IMR-90 (cell line): ENCODE measurements around the gene IFT81. TPM values are rescaled to one million over a fixed set of nuclear protein-coding genes. Genes with fewer than 3 reads are reported as not detected.

Experiments used
- ATAC-seq: fragments of 200-7000 bp; cut with Tn5 transposase; 2 replicates; pipeline ENCODE4 v1.9.1; 2020; ENCODE audit warnings: low read depth, mild to moderate bottlenecking, moderate library complexity
- BruUV-seq: library from RNA; stranded (reverse); fragments of 400-500 nt; replicated peaks from 2 replicates; lab custom pipeline; 2021; lab: Mats Ljungman, UMichigan
- CTCF ChIA-PET: fragments of 300-600 bp; formaldehyde crosslinking; extraction: SDS; loops from one replicate; lab custom pipeline; 2021; ENCODE audit warnings: antibody characterized with exemption; lab: Yijun Ruan, JAX
- POLR2A ChIA-PET: fragments of 300-600 bp; sonication (Branson Sonifier 250); formaldehyde crosslinking; loops from one replicate; lab custom pipeline; 2022; ENCODE audit warnings: antibody characterized with exemption; ENCODE audit not compliant: unreplicated experiment; lab: Charles Lee
- DNase-seq: peaks from one replicate; pipeline ENCODE4 v3.0.0; 2013
- H2AFZ ChIP-seq: replicated peaks from 2 replicates; pipeline ENCODE3; 2013; ENCODE audit warnings: low read length, mild to moderate bottlenecking; ENCODE audit not compliant: poor library complexity
- H2AK5ac ChIP-seq: 2 replicates; pipeline ENCODE4 v1.6.1; 2013; ENCODE audit warnings: low read depth, low read length, inconsistent platforms
- H2AK9ac ChIP-seq: replicated peaks from 2 replicates; pipeline ENCODE3; 2013; ENCODE audit warnings: mild to moderate bottlenecking, low read depth, low read length, moderate library complexity; ENCODE audit not compliant: poor library complexity
- H2BK120ac ChIP-seq: 2 replicates; pipeline ENCODE4 v1.6.1; 2013; ENCODE audit warnings: low read depth, low read length, inconsistent platforms
- H2BK15ac ChIP-seq: 3 replicates; pipeline ENCODE4 v1.6.1; 2013; ENCODE audit warnings: low read depth, low read length, inconsistent platforms
- H2BK20ac ChIP-seq: 2 replicates; pipeline ENCODE4 v1.6.1; 2013; ENCODE audit warnings: low read depth, mild to moderate bottlenecking, inconsistent platforms, low read length, moderate library complexity
- H2BK5ac ChIP-seq: 2 replicates; pipeline ENCODE4 v1.6.1; 2013; ENCODE audit warnings: mild to moderate bottlenecking, low read depth, low read length, inconsistent platforms; ENCODE audit not compliant: poor library complexity, severe bottlenecking
- H3K14ac ChIP-seq: replicated peaks from 2 replicates; pipeline ENCODE4 v1.6.1; 2013; ENCODE audit warnings: low read depth, low read length, inconsistent platforms
- H3K18ac ChIP-seq: 2 replicates; pipeline ENCODE4 v1.6.1; 2013; ENCODE audit warnings: low read depth, low read length, control low read depth
- H3K23ac ChIP-seq: 2 replicates; pipeline ENCODE4 v1.6.1; 2013; ENCODE audit warnings: low read depth, low read length, inconsistent platforms
- H3K27ac ChIP-seq: 2 replicates; pipeline ENCODE4 v1.5.1; 2013; ENCODE audit warnings: mild to moderate bottlenecking, control low read depth, low read length; ENCODE audit not compliant: insufficient read depth
- H3K27me3 ChIP-seq: 2 replicates; pipeline ENCODE4 v1.6.1; 2013; ENCODE audit warnings: low read length; ENCODE audit not compliant: control insufficient read depth, insufficient read depth
- H3K36me3 ChIP-seq: 2 replicates; pipeline ENCODE4 v1.6.1; 2013; ENCODE audit warnings: low read length, mixed read lengths; ENCODE audit not compliant: control insufficient read depth, insufficient read depth
- H3K4ac ChIP-seq: 2 replicates; pipeline ENCODE4 v1.6.1; 2013; ENCODE audit warnings: low read depth, low read length, inconsistent platforms
- H3K4me1 ChIP-seq: 2 replicates; pipeline ENCODE4 v1.6.1; 2013; ENCODE audit warnings: low read length, mixed read lengths; ENCODE audit not compliant: control insufficient read depth, insufficient read depth
- H3K4me2 ChIP-seq: 2 replicates; pipeline ENCODE4 v1.6.1; 2013; ENCODE audit warnings: low read depth, mild to moderate bottlenecking, control low read depth, low read length, moderate library complexity
- H3K4me3 ChIP-seq: 2 replicates; pipeline ENCODE4 v1.5.1; 2013; ENCODE audit warnings: low read depth, mild to moderate bottlenecking, control low read depth, low read length, moderate library complexity; ENCODE audit not compliant: insufficient read depth
- H3K56ac ChIP-seq: 2 replicates; pipeline ENCODE4 v1.6.1; 2013; ENCODE audit warnings: low read length, inconsistent platforms; ENCODE audit not compliant: insufficient read depth; ENCODE audit errors: extremely low read depth
- H3K79me1 ChIP-seq, 2 experiments: 2 replicates each; pipeline ENCODE4 v1.6.1; 2013; ENCODE audit warnings: low read length in 2 of 2, inconsistent platforms in 1 of 2, low read depth in 1 of 2
- H3K9ac ChIP-seq: 2 replicates; pipeline ENCODE4 v1.6.1; 2013; ENCODE audit warnings: low read depth, low read length, control low read depth
- H3K9me1 ChIP-seq: 2 replicates; pipeline ENCODE4 v1.6.1; 2013; ENCODE audit warnings: low read length, inconsistent platforms; ENCODE audit not compliant: insufficient read depth
- H3K9me3 ChIP-seq: 2 replicates; pipeline ENCODE4 v1.6.1; 2013; ENCODE audit warnings: low read length; ENCODE audit not compliant: control insufficient read depth, insufficient read depth
- H4K20me1 ChIP-seq: 2 replicates; pipeline ENCODE4 v1.6.1; 2013; ENCODE audit warnings: low read length, inconsistent platforms; ENCODE audit not compliant: insufficient read depth
- H4K5ac ChIP-seq: 2 replicates; pipeline ENCODE4 v1.6.1; 2013; ENCODE audit warnings: mild to moderate bottlenecking, low read depth, low read length, control low read depth
- H4K8ac ChIP-seq, 2 experiments: 2 replicates each; pipeline ENCODE4 v1.6.1; 2013; ENCODE audit warnings: low read depth in 2 of 2, low read length in 2 of 2, control low read depth in 1 of 2, inconsistent platforms in 1 of 2
- H4K91ac ChIP-seq: 2 replicates; pipeline ENCODE4 v1.6.1; 2013; ENCODE audit warnings: low read depth, low read length, inconsistent platforms; ENCODE audit not compliant: insufficient read depth
- BHLHE40 ChIP-seq: fragments of 150-350 bp; IDR thresholded peaks from 2 replicates; pipeline ENCODE4 v1.6.1; 2016; ENCODE audit warnings: mild to moderate bottlenecking, low read depth, low read length
- CEBPB ChIP-seq: IDR thresholded peaks from 2 replicates; pipeline ENCODE4 v1.6.1; 2012; ENCODE audit warnings: low read depth, low read length, improper control_type of control experiment
- CHD1 ChIP-seq: IDR thresholded peaks from 2 replicates; pipeline ENCODE4 v1.6.1; 2012; ENCODE audit warnings: low read depth, low read length, improper control_type of control experiment
- FOS ChIP-seq: fragments of 150-350 bp; IDR thresholded peaks from 2 replicates; pipeline ENCODE4 v1.6.1; 2016; ENCODE audit warnings: low read depth, low read length
- MAFK ChIP-seq: IDR thresholded peaks from 2 replicates; pipeline ENCODE4 v1.6.1; 2012; ENCODE audit warnings: low read depth, low read length, improper control_type of control experiment
- MAZ ChIP-seq: IDR thresholded peaks from 2 replicates; pipeline ENCODE4 v1.6.1; 2012; ENCODE audit warnings: low read depth, mild to moderate bottlenecking, low read length, improper control_type of control experiment, moderate library complexity, borderline replicate concordance
- MXI1 ChIP-seq: IDR thresholded peaks from 2 replicates; pipeline ENCODE4 v1.6.1; 2012; ENCODE audit warnings: low read depth, mild to moderate bottlenecking, low read length, moderate library complexity, borderline replicate concordance
- NFE2L2 ChIP-seq: fragments of 150-350 bp; IDR thresholded peaks from 2 replicates; pipeline ENCODE4 v1.6.1; 2016; ENCODE audit warnings: low read depth, mild to moderate bottlenecking, low read length
- POLR2A ChIP-seq: IDR thresholded peaks from 2 replicates; pipeline ENCODE4 v1.6.1; 2012; ENCODE audit warnings: mild to moderate bottlenecking, low read depth, low read length
- RAD21 ChIP-seq: IDR thresholded peaks from 2 replicates; pipeline ENCODE4 v1.6.1; 2012; ENCODE audit warnings: low read length, improper control_type of control experiment
- RCOR1 ChIP-seq: IDR thresholded peaks from 2 replicates; pipeline ENCODE4 v1.6.1; 2012; ENCODE audit warnings: mild to moderate bottlenecking, low read length, improper control_type of control experiment; ENCODE audit not compliant: insufficient replicate concordance
- RFX5 ChIP-seq: IDR thresholded peaks from 2 replicates; pipeline ENCODE4 v1.8.0; 2012; ENCODE audit warnings: low read depth, mild to moderate bottlenecking, low read length, moderate library complexity
- SMC3 ChIP-seq: fragments of 150-350 bp; IDR thresholded peaks from 2 replicates; pipeline ENCODE4 v1.6.1; 2016; ENCODE audit warnings: low read depth, mild to moderate bottlenecking, antibody characterized with exemption, low read length, moderate library complexity
- dilution Hi-C: fragments of 300-500 bp; cut with HindIII; formaldehyde crosslinking; loops from one replicate; pipeline ENCODE4 v1.14.3; 2018; ENCODE audit warnings: low sequenced_read_pairs; ENCODE audit not compliant: unreplicated experiment
- in situ Hi-C: fragments of 300-500 bp; cut with MboI; formaldehyde crosslinking; loops from 3 replicates; pipeline ENCODE4 v1.14.3; 2019; ENCODE audit warnings: low sequenced_read_pairs, inconsistent platforms, mixed read lengths
- intact Hi-C: fragments of 100-400 bp; cut with micrococcal nuclease; formaldehyde crosslinking; loops from 2 replicates; pipeline ENCODE4 v1.10.0; 2022
- polyA plus RNA-seq, 3 experiments: library from polyadenylated mRNA; depleted of rRNA; stranded (reverse); fragments of >200 nt; gene quantifications; 2 replicates each; pipeline ENCODE4 v1.2.3, GENCODE V29; 2012; ENCODE audit warnings: low replicate concordance in 1 of 3
- total RNA-seq: library from RNA; depleted of rRNA; stranded (reverse); fragments of >200 nt; gene quantifications from 2 replicates; pipeline ENCODE4 v1.2.3, GENCODE V29; 2012
- TF ChIP-seq, protein P1 (sequence below): conservative IDR thresholded peaks from 2 replicates; pipeline ENCODE4 v1.5.1; 2012; ENCODE audit warnings: mild to moderate bottlenecking, low read depth, low read length, improper control_type of control experiment
- TF ChIP-seq, protein P2 (sequence below): fragments of 150-350 bp; IDR thresholded peaks from 2 replicates; pipeline ENCODE4 v1.6.1; 2016; ENCODE audit warnings: low read depth, mild to moderate bottlenecking, low read length, moderate library complexity, borderline replicate concordance
- TF ChIP-seq, protein P3 (sequence below): fragments of 150-350 bp; IDR thresholded peaks from 2 replicates; pipeline ENCODE4 v1.6.1; 2017; ENCODE audit warnings: mild to moderate bottlenecking, antibody characterized with exemption, low read length, low read depth

Gene IFT81
- total and polyA plus RNA-seq, 2 of the 4 experiments (the other 2 are of a cell fraction) = 6.1 to 8.1 TPM

DNA sequence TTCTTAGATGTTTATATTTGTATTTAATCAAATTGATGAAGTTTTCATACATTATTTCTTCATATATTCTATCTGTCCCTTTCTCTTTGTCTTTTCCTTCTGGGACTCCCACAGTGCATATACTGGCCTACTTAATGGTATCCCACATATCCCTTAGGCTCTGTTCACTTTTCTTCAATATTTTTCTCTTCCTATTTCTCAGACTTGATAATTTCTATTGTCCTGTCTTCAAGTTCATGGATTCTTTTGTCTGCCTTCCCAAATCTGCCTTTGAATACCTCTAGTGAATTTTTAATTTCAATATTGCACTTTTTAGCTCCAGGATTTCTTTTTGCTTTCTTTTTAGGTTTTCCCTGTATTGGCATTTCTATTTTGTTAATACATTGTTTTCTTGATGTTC lies 33.4 kb downstream of the IFT81 start:
- Histone ChIP-seq H3K18ac (no peak overlapping the region), H4K20me1 (no peaks in the 10 kb centered on the region; the same call in 1 of the 2 replicates), H3K4ac (no peak overlapping the region), H3K9me1 (peaks cover 4% of the 10 kb centered on the region), H3K23ac (no peak overlapping the region), H3K79me1 (peaks cover 0 to 9% of the 10 kb centered on the region in 2 experiments; a peak in 2 of 4 replicates), H3K36me3 (peaks cover 26% of the 10 kb centered on the region), H2BK5ac (no peak overlapping the region), H3K27ac (no peak overlapping the region), H3K4me1 (no peaks in the 10 kb centered on the region), H2BK120ac (no peak overlapping the region), H3K9me3 (peaks cover 12% of the 10 kb centered on the region), H4K5ac (no peak overlapping the region), H3K14ac (no peak overlapping the region), H3K27me3 (no peaks in the 10 kb centered on the region), H2AK5ac (no peak overlapping the region), H4K91ac (no peak overlapping the region), H3K56ac (no peak overlapping the region), H3K9ac (no peak overlapping the region), H4K8ac (no peak overlapping the region), H3K4me3 (no peak overlapping the region), H2BK20ac (no peak overlapping the region), H2AFZ (no peak overlapping the region), H2AK9ac (no peak overlapping the region), H3K4me2 (no peak overlapping the region), H2BK15ac (no peak overlapping the region)
- in situ Hi-C loops (no loop called here), intact Hi-C loops (no loop called here), dilution Hi-C loops (no loop called here)
- ATAC-seq = no peak
- POLR2A ChIA-PET = no interaction called here
- no TSS peak for BruUV-seq
- CTCF ChIA-PET = no interaction called here
- no peak for TF ChIP-seq CEBPB
- TF ChIP-seq BHLHE40 = no peak
- TF ChIP-seq FOS = no peak
- TF ChIP-seq MAZ = no peak
- no peak for TF ChIP-seq SMC3
- no peak for TF ChIP-seq RCOR1
- TF ChIP-seq RAD21 = no peak
- TF ChIP-seq, protein P1, sequence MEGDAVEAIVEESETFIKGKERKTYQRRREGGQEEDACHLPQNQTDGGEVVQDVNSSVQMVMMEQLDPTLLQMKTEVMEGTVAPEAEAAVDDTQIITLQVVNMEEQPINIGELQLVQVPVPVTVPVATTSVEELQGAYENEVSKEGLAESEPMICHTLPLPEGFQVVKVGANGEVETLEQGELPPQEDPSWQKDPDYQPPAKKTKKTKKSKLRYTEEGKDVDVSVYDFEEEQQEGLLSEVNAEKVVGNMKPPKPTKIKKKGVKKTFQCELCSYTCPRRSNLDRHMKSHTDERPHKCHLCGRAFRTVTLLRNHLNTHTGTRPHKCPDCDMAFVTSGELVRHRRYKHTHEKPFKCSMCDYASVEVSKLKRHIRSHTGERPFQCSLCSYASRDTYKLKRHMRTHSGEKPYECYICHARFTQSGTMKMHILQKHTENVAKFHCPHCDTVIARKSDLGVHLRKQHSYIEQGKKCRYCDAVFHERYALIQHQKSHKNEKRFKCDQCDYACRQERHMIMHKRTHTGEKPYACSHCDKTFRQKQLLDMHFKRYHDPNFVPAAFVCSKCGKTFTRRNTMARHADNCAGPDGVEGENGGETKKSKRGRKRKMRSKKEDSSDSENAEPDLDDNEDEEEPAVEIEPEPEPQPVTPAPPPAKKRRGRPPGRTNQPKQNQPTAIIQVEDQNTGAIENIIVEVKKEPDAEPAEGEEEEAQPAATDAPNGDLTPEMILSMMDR = no peak
- no peak for TF ChIP-seq NFE2L2
- TF ChIP-seq MAFK = no peak
- TF ChIP-seq CHD1 = no peak
- TF ChIP-seq MXI1 = no peak
- TF ChIP-seq, protein P2, sequence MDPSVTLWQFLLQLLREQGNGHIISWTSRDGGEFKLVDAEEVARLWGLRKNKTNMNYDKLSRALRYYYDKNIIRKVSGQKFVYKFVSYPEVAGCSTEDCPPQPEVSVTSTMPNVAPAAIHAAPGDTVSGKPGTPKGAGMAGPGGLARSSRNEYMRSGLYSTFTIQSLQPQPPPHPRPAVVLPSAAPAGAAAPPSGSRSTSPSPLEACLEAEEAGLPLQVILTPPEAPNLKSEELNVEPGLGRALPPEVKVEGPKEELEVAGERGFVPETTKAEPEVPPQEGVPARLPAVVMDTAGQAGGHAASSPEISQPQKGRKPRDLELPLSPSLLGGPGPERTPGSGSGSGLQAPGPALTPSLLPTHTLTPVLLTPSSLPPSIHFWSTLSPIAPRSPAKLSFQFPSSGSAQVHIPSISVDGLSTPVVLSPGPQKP = no peak
- TF ChIP-seq, protein P3, sequence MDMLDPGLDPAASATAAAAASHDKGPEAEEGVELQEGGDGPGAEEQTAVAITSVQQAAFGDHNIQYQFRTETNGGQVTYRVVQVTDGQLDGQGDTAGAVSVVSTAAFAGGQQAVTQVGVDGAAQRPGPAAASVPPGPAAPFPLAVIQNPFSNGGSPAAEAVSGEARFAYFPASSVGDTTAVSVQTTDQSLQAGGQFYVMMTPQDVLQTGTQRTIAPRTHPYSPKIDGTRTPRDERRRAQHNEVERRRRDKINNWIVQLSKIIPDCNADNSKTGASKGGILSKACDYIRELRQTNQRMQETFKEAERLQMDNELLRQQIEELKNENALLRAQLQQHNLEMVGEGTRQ = no peak
- TF ChIP-seq POLR2A = no peak
- TF ChIP-seq RFX5 = no peak
- no peak for DNase-seq
